NCI-H2171 treated with DMSO at 0.1 percent for 48 hours (cell line): ENCODE results near the gene PDLIM7.
A peak's percentile ranks its signal among the peaks of the same experiment; 100 is the strongest.

Source experiments
- DNase-seq: peaks from one replicate; lab custom pipeline; 2025; lab: John Stamatoyannopoulos, UW

Gene PDLIM7

DNA sequence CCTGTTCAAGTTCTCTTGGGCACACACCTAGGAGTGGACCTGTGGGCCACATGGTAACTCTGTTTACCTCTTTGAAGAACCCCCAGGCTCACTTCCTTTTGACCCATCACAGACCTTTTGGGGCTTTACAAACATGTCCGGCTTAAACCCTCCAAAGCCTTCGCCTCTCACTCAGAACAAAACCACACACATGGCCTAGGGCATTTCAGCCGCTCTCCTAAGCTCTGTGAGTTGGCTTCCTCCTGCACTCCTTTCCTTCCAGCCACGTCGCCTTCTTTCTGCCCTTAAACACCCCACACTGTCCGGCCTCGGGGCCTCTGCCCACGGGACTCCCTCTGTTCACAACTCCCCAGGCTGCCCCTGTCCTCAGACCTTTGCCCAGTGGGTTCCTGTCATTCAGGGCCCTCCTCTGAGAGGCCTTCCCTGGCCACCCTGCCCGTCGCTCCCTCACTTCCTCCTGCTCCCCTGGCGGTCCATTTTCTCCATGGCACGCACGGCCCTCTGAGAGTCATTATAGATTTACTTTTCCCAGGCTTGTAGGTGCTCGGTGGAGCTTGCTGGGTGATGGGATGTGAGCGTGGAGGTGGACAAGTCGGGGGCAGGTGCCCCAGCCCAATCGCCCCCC lies 10.3 kb upstream of the PDLIM7 start:
- no peak for DNase-seq

DNA sequence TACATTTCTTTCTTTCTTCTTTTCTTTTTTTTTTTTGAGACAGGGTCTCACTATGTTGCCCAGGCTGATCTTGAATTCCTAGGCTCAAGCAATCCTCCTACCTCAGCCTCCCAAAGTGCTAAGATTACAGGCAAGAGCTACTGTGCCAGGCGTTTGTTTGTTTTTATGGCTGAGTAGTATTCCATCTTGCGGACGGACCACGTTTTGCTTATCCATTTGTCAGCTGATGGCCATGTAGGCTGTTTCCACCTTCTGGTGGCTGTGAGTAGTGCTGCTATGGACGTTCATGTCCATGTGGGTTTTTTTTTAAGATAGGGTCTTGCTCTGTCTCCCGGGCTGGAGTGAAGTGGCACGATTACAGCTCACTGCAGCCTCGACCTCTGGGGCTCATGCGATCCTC lies 9.8 kb upstream of the PDLIM7 start:
- DNase-seq = no peak

DNA sequence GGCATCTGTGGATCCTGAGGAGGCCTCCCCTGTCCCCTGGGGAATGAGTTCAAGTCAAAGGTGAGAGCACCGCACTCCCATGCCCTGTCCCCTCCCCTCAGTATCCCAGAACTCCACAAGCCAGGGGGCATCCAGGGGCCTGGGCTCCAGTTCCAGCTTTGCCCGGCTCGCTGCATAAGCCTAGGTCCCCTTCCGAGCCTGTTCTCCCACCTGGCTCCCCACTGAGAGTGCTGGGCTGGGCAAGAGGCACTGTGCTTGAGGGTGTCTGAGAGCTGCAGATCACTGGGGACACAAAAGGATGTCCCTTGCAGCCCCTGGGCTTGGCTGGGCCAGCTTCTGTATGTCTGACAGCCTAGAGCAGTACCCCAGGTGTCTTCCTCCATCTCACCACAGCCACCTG lies 7.7 kb upstream of the PDLIM7 start:
- no peak for DNase-seq

DNA sequence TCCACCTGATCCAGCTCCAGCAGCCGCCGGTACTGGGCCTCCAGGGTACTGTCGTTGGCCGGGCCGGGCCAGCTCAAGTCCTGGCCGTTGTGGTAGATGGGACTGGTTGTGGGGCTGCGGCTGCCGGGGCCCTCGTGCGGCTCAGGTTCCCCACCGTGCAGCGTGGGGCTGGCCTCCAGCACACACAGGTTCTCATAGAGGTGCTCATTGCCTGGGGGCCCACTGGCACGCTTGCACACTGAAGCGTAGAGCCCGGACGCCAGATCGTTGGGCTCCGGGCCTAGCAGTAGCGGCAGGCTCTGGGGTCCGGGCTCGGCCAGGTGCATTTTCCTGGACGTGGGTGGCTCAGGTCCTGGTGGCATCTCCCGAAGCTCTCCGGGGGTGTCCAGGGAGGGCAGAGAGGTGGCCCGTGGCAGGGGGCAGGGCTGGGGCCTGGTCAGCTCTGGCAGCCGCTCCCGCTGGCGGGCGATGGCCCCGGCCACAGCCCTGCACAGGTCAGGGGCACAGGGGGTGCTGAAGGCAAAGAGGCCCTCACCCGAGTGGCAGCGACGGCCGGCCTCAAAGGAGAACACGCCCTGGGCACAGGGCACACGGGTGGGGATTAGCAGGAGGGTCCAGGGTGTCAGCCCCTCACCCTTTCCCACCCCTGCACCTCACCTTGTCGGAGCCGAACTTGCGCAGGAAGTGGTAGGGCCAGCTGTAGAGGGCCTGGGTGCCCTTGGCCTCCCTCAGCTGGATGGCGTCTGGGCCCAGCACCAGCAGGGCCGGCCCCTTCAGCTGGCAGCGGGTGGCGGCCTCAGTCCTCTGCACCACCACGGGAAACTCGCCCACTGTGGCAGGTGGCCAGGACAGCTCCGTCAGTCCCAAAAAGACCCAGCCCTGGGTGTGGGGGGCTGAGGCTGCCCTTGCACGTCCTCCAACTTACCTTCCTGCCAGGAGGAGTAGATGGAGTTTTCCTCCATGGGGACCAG lies 7.0 kb upstream of the PDLIM7 start:
- no peak for DNase-seq

DNA sequence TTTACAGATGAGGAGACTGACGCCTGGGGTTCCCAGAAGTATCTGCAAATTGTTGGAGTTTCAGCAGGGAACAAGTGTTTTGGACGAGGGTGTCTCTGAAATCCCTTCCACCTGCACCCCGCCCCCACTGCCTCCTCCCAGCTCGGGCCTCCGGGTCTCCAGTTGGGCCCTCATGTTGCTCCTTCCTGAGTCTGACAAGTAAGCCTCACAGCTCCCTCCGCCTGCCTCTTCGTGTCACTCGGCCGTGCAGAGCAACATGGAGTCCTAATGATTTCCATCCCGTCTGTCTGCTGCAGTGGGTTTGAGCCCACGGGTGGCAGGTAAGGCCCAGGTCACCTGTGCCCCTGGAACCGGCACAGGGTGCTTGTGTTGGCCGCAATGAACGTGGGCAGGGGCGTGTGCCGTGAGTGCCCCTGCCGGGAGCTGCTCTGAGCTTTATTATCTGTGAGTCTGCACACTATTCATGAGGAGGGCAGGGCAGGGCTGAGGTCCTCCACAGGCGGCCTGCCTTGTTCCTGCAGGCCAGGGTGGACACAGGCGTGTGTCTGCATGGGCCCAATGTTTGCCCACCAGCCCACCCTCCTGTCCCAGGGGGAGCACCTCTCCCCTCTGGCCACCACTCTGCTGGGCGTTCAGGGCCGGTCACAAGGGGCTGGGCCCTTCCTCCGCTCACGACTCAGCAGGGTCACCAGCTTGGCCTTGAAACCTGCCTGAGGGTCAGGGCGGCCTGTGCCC lies 6.1 kb upstream of the PDLIM7 start:
- DNase-seq = no peak

DNA sequence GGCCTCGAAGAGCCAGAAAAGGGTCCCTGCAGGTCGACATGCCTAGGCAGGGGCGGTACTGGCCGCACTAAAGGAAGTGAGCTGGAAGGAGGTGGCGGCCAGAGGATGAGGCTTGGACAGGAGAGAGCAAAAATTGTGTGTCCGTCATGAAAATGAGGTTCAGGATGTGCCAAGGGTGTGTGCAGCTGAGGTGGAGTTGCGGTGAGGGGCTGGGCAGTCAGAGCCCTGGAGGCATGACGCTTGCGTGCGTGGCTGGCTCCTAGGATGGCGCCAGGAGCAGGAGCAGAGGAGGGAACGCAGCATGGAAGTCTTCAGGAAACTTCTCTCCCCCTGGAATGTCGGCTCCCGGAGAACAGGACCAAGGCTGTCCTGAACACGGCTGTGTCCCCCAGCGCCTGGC lies 5.5 kb upstream of the PDLIM7 start:
- DNase-seq = no peak

DNA sequence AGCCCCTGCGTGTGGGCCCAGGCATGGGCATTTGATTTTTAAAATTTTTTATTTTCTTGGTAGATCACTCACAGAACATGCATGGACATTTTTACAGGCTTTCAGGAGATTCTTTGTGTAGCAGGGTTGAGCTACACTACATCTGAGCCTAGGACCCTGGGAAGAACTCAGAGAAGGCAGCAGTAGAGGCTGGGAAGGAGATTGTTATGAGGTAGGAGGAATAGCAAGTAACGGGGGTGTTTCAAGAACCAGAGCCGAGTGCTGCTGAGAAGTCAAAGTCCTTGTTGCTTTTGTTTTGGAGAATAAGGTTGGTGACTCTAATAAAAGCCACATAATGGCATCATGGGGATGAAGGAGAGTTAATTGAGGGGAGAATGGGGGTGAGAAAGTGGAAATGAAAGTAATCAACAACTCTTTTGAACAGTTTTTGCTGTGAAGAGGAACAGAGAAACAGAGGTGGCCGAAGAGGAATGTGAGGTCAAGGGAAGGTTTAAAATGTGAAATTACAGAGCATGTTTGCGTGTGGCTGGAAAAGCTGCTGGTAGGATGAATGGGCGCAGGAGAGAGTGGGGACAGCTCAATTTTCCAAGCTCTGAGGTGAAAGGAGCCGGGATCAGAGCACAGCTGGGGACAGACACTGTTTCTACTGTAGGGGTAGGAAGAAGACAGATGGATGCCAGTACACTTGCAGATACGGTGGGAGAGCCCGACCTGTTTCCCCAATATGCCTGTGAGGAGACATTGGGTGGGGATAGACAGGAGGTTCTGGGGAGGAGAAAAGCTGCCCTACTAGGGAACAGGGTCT lies 4.7 kb upstream of the PDLIM7 start:
- no peak for DNase-seq

DNA sequence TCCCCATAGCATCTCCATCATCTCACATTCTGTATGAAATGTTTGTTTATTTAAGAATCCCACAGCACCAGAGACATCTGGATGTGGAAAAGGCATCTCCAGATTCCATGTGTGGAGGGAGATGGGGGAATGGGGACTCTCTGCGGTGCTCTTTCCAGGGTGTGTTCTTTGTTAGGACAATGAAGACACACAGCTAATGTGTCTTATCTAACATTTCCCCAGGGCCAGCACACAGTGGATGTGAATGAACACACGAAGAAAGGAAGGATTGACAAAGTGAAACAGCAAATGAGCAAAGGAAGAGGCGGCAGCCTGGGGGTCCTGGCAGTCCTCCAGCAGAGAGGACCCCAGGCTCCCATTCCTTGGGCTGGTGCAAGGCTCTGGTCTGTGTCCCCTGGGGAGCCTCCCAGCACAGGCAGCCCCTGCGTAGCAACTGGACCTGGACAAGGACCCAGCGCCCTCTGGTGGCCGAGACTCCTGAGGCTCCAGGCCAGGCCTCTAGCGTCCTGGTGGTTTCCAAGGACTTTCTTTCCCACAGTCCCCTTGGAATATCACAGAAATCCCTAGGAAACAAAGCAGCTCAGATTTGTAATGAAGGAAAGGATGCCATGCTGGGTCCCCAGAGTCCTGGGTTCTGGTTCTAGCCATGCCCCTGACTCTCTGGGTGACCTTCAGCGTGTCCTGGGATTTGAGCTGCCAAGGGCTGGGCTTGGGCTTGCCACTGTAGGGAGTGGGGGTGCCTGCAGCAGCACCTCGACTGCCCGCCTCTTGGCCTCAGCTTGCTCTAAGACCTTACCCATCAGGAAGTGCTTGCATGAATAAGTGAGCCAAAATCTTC lies 3.5 kb upstream of the PDLIM7 start:
- peak; percentile 53 for DNase-seq

DNA sequence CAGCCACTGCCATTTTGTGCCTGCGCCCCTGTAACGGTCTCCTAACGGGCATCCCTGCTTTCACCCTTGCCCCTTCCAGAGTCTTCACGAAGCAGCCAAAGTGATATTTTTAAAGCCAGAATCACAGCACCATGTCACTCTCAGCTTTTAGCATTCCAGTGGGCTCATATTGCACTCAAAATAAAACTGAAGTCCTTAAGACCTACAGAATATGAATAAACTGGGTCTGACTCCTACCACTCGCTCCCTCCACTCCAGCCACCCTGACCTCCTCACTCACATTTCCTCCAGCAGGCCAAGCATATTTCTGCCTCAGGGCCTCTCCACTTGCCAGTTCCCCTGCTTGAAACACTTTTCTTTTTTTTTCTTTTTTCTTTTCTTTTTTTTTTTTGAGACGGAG lies 2.4 kb upstream of the PDLIM7 start:
- no peak for DNase-seq

DNA sequence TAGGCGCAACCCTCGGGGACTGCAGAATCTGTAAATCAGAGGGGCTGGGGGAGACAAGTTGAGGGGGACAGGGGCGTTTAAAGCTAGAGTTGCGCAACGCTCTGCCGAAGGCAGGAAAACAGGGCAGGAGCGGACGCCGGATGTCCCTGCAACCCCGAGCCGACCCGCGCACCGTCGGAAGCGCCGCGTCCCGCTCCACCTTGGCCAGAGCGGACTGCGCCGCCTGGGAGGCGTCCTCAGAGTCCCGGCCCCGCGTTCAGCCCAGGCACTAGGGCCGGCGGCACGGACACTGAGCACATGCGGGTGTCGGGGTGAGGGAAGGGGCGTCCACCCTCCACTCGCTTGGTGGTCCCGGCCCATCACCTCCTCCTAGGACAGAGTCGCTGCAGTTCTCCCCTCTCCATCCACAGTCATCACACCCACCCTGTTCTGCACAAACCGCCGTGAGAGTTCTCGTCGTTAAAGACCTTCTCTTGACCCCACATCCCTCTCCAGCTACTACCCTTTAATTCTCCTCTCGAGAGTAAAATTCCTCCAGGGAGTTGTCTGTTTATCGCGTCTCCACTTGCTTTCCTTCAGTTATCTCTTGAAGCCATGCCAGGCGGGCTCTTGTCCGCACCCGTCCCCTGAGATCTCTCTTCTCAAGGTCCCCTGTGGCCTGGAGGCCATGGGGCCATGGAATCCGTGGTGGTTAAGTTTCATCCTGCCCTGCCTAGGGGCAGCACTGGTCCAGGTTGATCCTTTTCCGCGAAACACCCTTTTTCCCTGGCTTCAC lies 796 bp upstream of the PDLIM7 start:
- no peak for DNase-seq

DNA sequence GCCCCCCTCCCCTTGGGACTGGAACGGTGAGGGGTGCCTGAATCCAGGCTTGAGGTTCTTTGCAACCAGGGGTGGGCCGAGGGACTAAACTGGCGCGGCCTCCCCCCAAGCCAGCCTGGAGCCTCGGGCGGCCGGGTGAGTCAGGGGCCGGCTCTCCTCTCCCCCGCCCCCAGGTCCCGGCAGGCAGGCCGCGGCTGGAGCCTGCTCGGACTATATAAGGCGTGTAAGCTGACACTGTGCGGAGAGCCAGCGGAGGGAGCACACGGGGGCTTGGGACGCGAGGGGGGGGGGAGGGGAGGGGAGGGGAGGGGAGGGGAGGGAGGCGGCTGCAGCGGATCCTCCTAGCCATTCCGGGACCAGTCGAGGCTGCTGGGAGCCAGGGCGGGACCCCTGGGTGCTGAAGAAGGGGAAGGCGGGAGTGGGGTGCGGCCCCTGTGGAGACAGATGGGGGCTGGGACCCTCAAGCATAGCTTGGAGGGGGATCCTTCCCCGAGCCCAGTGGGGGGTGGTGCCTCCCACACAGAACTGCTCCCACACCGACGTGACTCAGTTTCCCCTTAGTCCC lies 595 bp downstream of the PDLIM7 start:
- DNase-seq = peak; percentile 36

DNA sequence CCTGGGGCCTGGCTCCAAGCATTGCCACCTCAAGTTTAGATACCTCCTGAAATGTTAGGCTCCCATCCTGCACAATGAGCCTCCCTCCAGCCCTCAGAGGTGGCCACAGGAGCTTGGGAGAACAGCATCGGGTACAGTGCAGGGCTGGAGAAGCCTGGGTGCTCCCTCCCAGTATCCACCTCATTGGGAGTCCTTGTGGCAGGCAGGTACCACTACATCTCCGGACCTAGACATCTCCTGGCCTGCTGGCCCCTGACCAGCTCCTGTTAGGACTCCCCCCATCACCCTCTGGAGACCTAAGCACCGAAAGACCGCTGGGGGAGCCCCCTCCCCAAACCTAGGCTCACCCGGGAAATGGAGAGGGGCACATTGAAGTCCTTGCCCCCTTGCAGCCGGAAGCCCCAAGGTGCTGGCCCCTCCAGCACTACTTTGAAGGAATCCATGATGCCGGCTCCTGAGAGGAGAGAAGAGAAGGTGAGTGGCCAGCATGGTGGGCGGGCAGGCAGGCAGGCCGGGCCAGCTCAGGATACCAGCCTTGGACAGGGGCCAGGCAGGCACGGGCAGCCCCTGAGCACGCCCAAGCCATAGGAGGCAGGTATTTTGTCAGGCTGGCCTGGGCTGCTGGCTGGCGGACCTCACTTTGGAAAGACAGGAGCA lies 1.2 kb downstream of the PDLIM7 start:
- no peak for DNase-seq

DNA sequence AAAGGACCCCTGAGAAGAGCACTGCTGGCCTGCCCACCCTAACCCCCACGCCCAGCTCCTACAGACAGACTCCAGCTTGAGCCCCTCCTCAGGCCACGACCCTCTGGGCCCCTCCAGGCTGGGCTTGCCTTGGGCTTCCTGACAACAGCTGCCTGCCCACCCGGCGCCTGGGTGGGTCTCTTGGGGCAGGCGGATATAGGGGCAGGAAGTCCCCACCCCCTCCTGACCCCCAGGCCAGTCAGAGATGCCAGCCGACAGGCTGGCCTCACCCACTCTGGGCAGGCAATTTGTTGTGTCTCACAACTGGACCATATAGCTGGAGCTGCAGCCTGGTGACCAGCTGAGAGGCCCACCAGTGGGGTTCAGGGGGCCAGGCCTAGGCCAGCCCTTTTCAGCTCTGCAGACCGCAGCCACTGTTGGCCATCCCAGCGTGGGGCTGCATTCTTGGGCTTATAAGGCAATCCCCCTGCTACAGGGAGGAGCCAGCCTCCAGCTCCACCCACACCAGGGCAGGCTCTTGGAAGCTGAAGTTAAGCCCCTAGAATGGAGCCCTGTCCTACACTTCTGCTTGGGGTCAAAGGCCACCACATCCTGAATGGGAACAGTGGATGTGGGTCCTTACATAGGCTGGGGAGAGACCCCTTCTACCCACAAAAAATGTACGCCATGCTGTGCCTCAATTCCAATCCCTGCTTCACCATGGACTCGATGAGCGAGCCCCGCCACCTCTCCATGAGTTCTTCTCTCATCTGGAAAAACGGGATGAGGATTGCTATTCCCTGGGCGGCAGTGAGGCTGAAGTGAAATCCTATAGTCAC lies 2.0 kb downstream of the PDLIM7 start:
- no peak for DNase-seq

DNA sequence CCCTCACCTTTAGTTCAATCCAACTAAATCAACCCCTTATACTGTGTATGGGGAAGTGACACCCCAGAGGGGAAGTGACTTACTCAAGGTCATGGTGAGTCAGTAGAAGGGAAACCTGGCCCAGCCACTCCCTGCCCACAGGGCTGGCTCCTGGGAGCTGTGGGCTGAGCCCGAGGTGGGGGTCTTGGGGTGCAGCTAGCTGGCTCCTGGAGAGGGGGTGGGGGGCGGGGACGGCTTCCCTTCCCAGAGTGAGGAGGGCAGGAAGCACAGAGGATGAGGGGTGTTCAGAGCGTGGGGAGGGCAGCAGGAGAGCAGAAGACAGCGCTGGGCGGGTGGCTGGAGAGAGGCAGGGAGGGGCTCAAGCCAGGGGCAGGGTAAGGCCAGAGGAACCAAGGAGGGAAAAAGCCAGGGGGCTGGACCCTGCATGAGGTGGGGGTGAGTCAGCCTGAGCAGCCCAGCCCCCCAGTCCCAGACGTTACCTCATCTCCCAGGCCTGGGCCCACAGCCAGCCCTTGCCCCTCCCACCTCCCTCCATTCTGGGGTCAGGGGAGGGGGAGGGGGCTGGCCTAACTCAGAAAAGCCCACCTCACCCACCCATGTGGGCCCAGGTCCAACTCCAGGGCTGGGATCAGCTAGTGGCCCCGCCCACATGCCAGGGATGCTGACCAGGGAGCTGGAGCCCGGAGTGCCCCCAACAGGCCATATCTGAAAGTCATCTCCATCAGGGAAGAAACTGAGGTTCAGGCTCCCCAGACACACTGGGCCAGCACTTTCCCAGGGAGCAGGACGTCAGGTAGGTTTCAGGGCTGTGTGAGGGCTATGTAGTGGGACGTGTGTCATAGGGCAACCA lies 2.8 kb downstream of the PDLIM7 start:
- DNase-seq = no peak

DNA sequence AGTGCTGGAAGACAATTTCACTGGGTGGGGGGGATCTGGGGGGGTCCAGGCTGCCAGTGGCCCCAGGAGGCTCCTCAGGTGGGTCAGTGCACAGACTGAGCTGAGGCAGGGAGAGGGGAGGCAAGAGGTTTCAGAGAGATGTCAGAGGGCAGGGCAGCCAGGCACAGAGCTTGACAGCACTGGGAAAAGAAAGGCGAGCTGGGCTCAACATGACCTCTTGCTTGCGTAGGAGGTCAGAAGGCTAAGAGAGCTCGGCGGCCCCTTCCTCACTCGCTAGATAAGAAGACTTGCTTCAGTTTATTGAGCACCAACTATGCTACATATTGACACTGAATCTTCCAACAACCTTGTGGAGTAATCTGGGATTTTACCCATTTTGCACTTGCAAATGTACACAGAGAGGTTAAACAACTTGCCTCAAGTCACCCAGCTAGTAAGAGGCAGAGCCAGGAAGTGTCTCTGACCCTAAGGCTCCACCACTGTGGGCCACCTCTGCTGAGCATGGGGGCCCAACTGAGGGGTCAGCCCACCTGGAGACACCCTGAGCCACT lies 3.5 kb downstream of the PDLIM7 start:
- no peak for DNase-seq

DNA sequence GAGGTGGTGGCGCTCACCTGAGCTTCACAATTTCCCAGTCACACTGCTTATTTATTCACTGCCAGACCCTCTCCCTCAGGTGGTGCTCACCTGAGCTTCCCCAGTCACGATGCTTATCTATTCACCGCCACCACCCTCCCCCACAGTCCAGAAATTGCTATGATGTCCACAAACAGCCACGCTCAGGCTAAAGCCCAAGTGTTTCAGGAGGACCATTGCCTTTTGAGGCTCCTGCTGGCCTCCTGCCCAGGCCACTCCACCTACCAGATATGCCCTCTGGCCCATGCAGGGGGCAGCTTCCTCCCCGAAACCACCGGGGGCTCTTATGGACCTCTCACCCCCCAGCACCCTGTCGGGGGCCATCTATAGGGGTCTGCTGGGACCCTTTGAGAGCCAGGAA lies 4.6 kb downstream of the PDLIM7 start:
- no peak for DNase-seq
